ENCODE results near the gene RBM19. TPM values are rescaled to one million over a fixed set of nuclear protein-coding genes. Genes with fewer than 3 reads are reported as not detected.

The RBM19 gene
- total RNA-seq, 1 donor: 29.9 TPM

DNA sequence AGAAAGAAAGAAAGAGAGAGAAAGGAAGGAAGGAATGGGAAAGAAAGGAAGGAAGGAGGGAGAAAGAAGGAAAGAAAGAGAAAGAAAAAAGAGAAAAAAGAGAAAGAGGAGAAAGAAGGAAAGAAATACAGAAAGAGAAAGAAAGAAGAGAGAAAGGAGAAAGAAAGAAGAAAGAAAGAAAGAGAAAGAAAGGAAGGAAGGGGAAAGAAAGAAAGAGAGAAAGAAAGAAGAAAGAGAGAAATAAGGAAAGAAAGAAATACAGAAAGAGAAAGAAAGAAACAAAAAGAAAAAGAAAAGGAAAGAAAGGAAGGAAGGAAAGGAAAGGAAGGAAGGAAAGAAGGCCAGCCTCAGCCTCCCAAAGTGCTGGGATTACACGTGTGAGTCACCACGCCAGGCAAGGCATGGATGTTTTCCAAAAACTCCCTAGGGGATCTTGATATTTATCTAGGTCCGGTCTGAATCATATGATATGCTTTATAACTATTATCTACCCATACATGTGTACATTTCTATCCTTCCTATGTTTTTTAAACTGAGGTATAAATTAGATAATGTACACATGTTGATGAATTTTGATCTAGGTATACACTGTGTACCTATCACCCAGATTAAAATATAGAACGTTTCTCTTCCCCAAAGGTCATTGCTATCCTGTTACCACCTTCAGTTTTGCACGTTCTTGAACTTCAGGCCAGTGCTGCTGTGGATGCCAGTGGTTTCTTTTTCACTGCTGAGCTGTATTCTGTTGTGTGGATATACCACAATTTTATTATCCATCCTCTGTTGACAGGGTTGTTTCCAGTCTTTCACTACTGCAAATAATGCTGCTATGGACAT is 177.9 kb downstream of the RBM19 start:
- no peak for DNase-seq (ENCODE audit: low read depth in 2 of 3, low spot score in 2 of 3)

DNA sequence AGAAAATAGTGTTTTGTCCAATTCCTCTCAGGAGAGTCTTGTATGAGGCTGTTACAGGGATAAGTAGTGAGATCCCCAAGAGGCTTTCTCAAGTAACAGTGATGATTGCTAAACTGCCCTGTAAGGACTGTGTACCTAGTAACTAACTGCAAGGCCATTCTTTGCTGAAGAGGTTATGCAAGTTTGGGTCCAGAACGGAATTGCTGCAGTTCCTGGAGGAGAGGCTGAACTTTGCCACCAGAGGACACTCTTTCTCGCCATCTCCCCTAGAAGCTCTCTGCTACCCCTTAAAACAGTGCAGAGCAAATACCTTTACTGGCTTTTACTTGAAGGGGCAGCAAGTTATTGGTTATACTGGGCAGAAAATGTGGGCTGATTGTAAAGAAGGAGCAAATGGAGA is 180.0 kb downstream of the RBM19 start:
- no peak for DNase-seq (ENCODE audit: low read depth in 2 of 3, low spot score in 2 of 3)

DNA sequence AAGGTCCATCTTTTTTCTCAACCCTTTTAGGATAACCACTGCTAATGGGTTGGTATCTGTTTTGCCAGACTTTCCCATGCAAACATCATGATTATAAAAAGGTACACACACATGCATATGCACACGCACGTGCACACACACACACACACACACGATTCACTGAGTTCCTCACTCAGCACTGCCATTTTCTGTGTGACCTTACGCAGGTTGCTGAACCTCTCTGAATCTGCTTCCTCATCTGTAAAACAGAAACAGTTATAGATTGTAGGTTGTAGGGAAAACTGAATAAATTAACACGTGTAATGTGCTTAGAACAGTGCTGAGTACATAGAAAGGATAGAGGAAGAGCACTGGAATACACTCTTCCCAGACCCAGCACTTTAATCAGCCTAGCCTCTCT is 182.3 kb downstream of the RBM19 start:
- DNase-seq (ENCODE audit: low read depth in 2 of 3, low spot score in 2 of 3): no peak

DNA sequence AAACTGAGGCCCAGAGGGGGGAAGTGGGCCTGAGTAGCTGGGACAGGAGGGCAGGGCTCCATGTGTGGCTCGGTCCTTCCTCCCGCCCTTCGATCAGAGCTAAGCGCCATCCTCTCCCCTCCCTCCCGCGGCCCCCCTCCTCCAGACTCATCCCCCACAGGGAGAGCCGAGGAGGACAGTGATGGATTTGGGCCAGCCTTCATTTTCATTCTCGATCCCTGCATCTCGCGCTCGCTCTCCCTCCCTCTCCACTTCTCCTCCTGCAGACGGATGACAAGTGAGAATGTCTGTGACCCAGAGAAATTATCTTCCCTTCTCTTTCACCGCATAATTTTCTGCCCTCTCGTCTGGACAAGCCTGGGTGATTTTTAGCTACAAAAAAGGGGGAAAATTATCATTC is 183.3 kb downstream of the RBM19 start:
- DNase-seq (ENCODE audit: low read depth in 2 of 3, low spot score in 2 of 3): no peak

GRCh38 chr12:113781415-113782198 is 184.5 kb downstream of the RBM19 start:
- DNase-seq (ENCODE audit: low read depth in 2 of 3, low spot score in 2 of 3): no peak

- no peak for DNase-seq (ENCODE audit: low read depth in 2 of 3, low spot score in 2 of 3)
These were observed 186.4 kb downstream of the RBM19 start for GRCh38 chr12:113779774-113780173.

- DNase-seq (ENCODE audit: low read depth in 2 of 3, low spot score in 2 of 3): no peak
These were observed 187.5 kb downstream of the RBM19 start for GRCh38 chr12:113778432-113779132.

GRCh38 chr12:113777751-113778150 is 188.4 kb downstream of the RBM19 start:
- no peak for DNase-seq (ENCODE audit: low read depth in 2 of 3, low spot score in 2 of 3)

DNA sequence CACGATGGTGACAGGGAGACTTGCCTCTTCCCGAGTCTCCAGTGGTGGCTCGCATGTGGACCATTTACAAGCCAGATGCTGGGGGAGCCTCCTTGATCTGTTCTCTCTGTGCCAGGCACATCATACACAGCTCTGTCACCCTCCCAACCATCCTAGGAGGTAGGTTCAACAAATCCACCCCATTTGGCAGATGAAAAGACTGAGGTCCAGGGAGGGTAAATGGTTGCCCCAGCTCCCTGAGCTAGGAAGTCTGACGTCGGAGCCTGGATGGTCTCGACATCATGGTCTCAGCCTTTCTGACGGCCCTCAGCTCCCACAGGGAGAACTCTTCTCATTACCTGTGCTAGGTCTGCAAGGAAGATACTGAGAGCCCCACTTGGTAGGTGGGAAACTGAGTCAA is 189.6 kb downstream of the RBM19 start:
- no peak for DNase-seq (ENCODE audit: low read depth in 2 of 3, low spot score in 2 of 3)

DNA sequence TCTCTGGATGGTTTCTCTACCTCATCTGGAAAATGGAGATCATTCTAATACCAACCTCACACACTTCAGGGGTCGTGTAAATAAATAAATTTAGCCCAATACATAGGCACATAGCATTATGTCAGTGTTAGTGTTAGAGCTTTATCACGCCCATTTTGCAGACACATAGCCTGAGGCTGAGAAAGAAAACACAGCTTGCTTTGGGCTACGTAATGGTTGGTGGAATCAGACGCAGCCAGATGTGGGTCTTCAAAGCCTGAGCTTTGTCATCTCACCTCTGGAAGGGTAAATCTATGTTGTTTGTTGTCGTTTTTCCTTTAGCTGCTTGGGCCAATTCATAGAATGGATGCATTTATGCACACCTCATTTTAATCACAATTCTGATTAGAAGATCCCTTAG is 191.6 kb downstream of the RBM19 start:
- DNase-seq (ENCODE audit: low read depth in 2 of 3, low spot score in 2 of 3): no peak

- DNase-seq (ENCODE audit: low read depth in 2 of 3, low spot score in 2 of 3): no peak
These were observed 193.6 kb downstream of the RBM19 start for GRCh38 chr12:113772505-113773030.

- no peak for DNase-seq (ENCODE audit: low read depth in 2 of 3, low spot score in 2 of 3)
These were observed 195.7 kb downstream of the RBM19 start for GRCh38 chr12:113770389-113770865.

GRCh38 chr12:113769305-113769704 is 196.8 kb downstream of the RBM19 start:
- no peak for DNase-seq (ENCODE audit: low read depth in 2 of 3, low spot score in 2 of 3)

DNA sequence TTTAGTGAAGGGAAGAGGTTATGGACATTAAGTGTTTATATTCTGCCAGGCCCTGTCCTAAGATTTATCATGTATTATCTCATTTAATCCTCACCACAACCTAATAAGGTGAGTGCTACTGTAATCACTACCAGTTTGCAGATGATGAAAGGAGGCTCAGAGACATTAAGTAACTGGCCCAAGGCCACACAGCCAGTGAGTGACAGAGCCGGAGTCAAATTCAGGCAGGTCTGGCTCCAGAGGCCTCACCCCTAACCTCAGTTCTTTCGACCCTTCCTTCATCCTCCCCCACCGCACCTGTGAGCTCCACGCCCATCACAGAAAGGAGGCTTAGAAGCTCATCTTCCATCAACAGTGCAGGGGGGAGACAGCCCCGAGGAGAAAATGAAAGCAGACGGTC is 197.3 kb downstream of the RBM19 start:
- DNase-seq (ENCODE audit: low read depth in 2 of 3, low spot score in 2 of 3): no peak

- DNase-seq (ENCODE audit: low read depth in 2 of 3, low spot score in 2 of 3): no peak
These were observed 198.9 kb downstream of the RBM19 start for GRCh38 chr12:113766879-113767878.

Small RNA genes within 50 kb of the gene (small RNA-seq; reads per million reads assigned to genes)
- 0.47 reads per million for gene DYNLL1P4
